ENCODE results near the gene ANKRD28.

GRCh38 chr3:15724446-15724845 is 73.3 kb downstream of the ANKRD28 start:
- TF ChIP-seq CTCF (IDR thresholded peaks at IDR 0.05; ENCODE audit: control extremely low read depth in 1 of 3, insufficient read depth in 1 of 3, low read depth in 1 of 3, low read length in 3 of 3), result no peak
- TF ChIP-seq POLR2A (IDR thresholded peaks at IDR 0.05; ENCODE audit: control extremely low read depth in 1 of 2, low read depth in 2 of 2, low read length in 2 of 2), result no peak
- TF ChIP-seq YY1 (IDR thresholded peaks at IDR 0.05; ENCODE audit: low read depth, low read length), result no peak
- no peak for TF ChIP-seq EP300 (IDR thresholded peaks at IDR 0.05; ENCODE audit: borderline replicate concordance in 1 of 2, low read depth in 2 of 2, low read length in 2 of 2)
- TF ChIP-seq ATF3 (IDR thresholded peaks at IDR 0.05; ENCODE audit: insufficient read depth, low read depth, low read length), result no peak
- no peak for TF ChIP-seq POLR2AphosphoS5 (IDR thresholded peaks at IDR 0.05; ENCODE audit: low read depth, low read length)
- TF ChIP-seq USF2 (IDR thresholded peaks at IDR 0.05; ENCODE audit: low read length), result no peak
- TF ChIP-seq TAF1 (IDR thresholded peaks at IDR 0.05; ENCODE audit: low read depth, low read length), result no peak
- TF ChIP-seq JUN (IDR thresholded peaks at IDR 0.05; ENCODE audit: low read depth, low read length), result no peak
- no peak for TF ChIP-seq CEBPB (IDR thresholded peaks at IDR 0.05; ENCODE audit: low read depth, low read length)
- TF ChIP-seq NRF1 (IDR thresholded peaks at IDR 0.05; ENCODE audit: low read depth, low read length), result no peak
- no peak for TF ChIP-seq SP2 (IDR thresholded peaks at IDR 0.05; ENCODE audit: low read length)
